Measurements from ENCODE around the gene CD44. TPM values are rescaled to one million over a fixed set of nuclear protein-coding genes. Genes with fewer than 3 reads are reported as not detected.
A peak's percentile ranks its signal among the peaks of the same experiment; 100 is the strongest.

Gene CD44
- total and polyA plus RNA-seq, 4 donors: 4.1 to 26.9 (median 14.6) TPM

DNA sequence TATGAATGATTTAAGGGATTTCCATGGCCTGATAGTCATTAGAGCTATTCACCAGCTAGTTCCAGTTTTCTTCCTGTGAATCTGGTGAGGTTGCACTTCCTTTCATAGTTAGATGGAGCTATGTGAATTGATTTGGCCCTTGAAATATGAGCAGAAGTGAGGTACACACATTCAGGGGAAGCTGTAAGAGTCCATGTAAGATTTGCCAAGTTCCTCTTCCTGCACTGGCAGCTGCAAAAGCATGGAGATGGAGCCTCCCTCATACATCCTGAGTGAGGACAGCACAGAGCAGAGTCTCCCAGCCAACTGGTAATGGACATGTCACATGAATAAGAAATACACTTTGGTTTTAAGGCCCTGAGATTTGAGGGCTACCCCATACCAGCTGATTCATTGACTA is 111.7 kb downstream of the CD44 start (continued):
- TF ChIP-seq, protein P1, sequence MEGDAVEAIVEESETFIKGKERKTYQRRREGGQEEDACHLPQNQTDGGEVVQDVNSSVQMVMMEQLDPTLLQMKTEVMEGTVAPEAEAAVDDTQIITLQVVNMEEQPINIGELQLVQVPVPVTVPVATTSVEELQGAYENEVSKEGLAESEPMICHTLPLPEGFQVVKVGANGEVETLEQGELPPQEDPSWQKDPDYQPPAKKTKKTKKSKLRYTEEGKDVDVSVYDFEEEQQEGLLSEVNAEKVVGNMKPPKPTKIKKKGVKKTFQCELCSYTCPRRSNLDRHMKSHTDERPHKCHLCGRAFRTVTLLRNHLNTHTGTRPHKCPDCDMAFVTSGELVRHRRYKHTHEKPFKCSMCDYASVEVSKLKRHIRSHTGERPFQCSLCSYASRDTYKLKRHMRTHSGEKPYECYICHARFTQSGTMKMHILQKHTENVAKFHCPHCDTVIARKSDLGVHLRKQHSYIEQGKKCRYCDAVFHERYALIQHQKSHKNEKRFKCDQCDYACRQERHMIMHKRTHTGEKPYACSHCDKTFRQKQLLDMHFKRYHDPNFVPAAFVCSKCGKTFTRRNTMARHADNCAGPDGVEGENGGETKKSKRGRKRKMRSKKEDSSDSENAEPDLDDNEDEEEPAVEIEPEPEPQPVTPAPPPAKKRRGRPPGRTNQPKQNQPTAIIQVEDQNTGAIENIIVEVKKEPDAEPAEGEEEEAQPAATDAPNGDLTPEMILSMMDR (IDR thresholded peaks at IDR 0.05; ENCODE audit: low read depth, low read length, missing input control): no peak

DNA sequence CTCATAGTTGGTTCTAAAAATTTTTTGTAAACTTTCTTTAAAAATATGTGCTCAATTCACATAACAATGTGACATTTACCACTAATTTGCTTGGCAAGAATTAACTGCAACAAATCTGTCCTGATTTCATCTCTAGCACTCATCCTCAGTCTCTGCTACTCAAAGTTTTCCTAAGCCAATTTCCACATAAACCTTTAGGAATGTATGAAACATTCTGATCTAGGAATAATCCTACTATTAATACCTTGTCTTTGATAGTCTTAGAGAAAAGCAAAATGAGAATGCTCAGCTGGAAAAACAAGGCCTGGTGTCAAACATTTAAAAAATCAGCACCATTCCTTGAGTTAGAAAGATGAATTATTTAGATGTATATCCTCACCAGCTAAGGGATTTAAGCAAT is 114.3 kb downstream of the CD44 start:
- H3K4me3 ChIP-seq (ENCODE audit: low read depth in 1 of 3, low read length in 3 of 3): no peak overlapping the region
- H3K9me3 ChIP-seq (ENCODE audit: control insufficient read depth in 4 of 4, low read length in 3 of 4): no peaks in the 10 kb centered on the region
- no peak overlapping the region for H3K27ac ChIP-seq (ENCODE audit: low read depth in 1 of 2, low read length in 2 of 2)
- no peak for DNase-seq (ENCODE audit: low spot score)
- no peaks in the 10 kb centered on the region for H3K36me3 ChIP-seq (ENCODE audit: control insufficient read depth in 4 of 4, insufficient read depth in 3 of 4, low read depth in 1 of 4, low read length in 3 of 4)
- H3K4me1 ChIP-seq (ENCODE audit: control insufficient read depth in 4 of 4, insufficient read depth in 4 of 4, low read length in 3 of 4): peaks cover 0 to 5% (median 0%) of the 10 kb centered on the region in 4 donors
- no peak overlapping the region for H3K9ac ChIP-seq (ENCODE audit: low read depth in 1 of 2, low read length in 2 of 2)
- no peaks in the 10 kb centered on the region for H3K27me3 ChIP-seq (ENCODE audit: control insufficient read depth in 4 of 4, insufficient read depth in 4 of 4, low read length in 3 of 4)
- TF ChIP-seq YY1 (IDR thresholded peaks at IDR 0.05) (no peak), JUND (IDR thresholded peaks at IDR 0.05) (no peak), SP1 (IDR thresholded peaks at IDR 0.05) (no peak)

GRCh38 chr11:35255514-35255913 is 116.5 kb downstream of the CD44 start:
- DNase-seq (ENCODE audit: low spot score): no peak
- Histone ChIP-seq H3K4me3 (ENCODE audit: low read depth in 1 of 3, low read length in 3 of 3) (no peak overlapping the region), H3K27ac (ENCODE audit: low read depth in 1 of 2, low read length in 2 of 2) (no peak overlapping the region), H3K9me3 (ENCODE audit: control insufficient read depth in 4 of 4, low read length in 3 of 4) (no peaks in the 10 kb centered on the region), H3K27me3 (ENCODE audit: control insufficient read depth in 4 of 4, insufficient read depth in 4 of 4, low read length in 3 of 4) (no peaks in the 10 kb centered on the region), H3K9ac (ENCODE audit: low read depth in 1 of 2, low read length in 2 of 2) (no peak overlapping the region), H3K36me3 (ENCODE audit: control insufficient read depth in 4 of 4, insufficient read depth in 3 of 4, low read depth in 1 of 4, low read length in 3 of 4) (no peaks in the 10 kb centered on the region), H3K4me1 (ENCODE audit: control insufficient read depth in 4 of 4, insufficient read depth in 4 of 4, low read length in 3 of 4) (peaks cover 0 to 5% (median 0%) of the 10 kb centered on the region in 4 donors)
- TF ChIP-seq ZBTB33 (IDR thresholded peaks at IDR 0.05): no peak
- no peak for TF ChIP-seq TAF1 (conservative IDR thresholded peaks at IDR 0.05)
- no peak for TF ChIP-seq EGR1 (IDR thresholded peaks at IDR 0.05; ENCODE audit: low read depth in 2 of 2)
- no peak for TF ChIP-seq GABPA (IDR thresholded peaks at IDR 0.05 in 1 of 2, conservative IDR thresholded peaks at IDR 0.05 in 1 of 2)
- TF ChIP-seq, protein P2, sequence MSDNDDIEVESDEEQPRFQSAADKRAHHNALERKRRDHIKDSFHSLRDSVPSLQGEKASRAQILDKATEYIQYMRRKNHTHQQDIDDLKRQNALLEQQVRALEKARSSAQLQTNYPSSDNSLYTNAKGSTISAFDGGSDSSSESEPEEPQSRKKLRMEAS (IDR thresholded peaks at IDR 0.05): no peak
- TF ChIP-seq REST (IDR thresholded peaks at IDR 0.05): no peak
- peak; percentile 66 for TF ChIP-seq FOXA2 (IDR thresholded peaks at IDR 0.05)
- TF ChIP-seq JUND (IDR thresholded peaks at IDR 0.05): no peak
- no peak for TF ChIP-seq YY1 (IDR thresholded peaks at IDR 0.05)
- TF ChIP-seq RAD21 (IDR thresholded peaks at IDR 0.05): peak; percentile 11 to 13
- TF ChIP-seq RXRA (IDR thresholded peaks at IDR 0.05): peak in 1 of 2 donors; percentile 46
- no peak for TF ChIP-seq SP1 (IDR thresholded peaks at IDR 0.05)
- peak; percentile 30 for TF ChIP-seq FOXA1 (IDR thresholded peaks at IDR 0.05)
- TF ChIP-seq ATF3 (IDR thresholded peaks at IDR 0.05): peak; percentile 51
- TF ChIP-seq HNF4G (IDR thresholded peaks at IDR 0.05): no peak
- peak in 1 of 2 donors; percentile 41 for TF ChIP-seq HNF4A (conservative IDR thresholded peaks at IDR 0.05)
- TF ChIP-seq NR2F2 (IDR thresholded peaks at IDR 0.05): no peak
- TF ChIP-seq, protein P1 (IDR thresholded peaks at IDR 0.05; ENCODE audit: low read depth, low read length, missing input control): no peak
- WGBS: 45% methylated on average over 2 of the region's 2 CpGs
